HepG2 (cell line): ENCODE measurements around the gene WDR81. TPM values are rescaled to one million over a fixed set of nuclear protein-coding genes. Genes with fewer than 3 reads are reported as not detected.
A peak's percentile ranks its signal among the peaks of the same experiment; 100 is the strongest.

Experiments used
- ATAD3A ChIP-seq: sonication (generic); formaldehyde crosslinking; IDR thresholded peaks from 2 replicates; pipeline ENCODE4 v1.4.0; 2020; ENCODE audit warnings: missing genetic modification reagents
- CBX2 ChIP-seq, 2 experiments: fragments of 200-600 bp in 1 of 2; sonication (generic); formaldehyde crosslinking in 1 of 2; IDR thresholded peaks; 2 replicates each; pipeline versions ENCODE4 v1.7.0 to v1.8.1; 2018 to 2022; ENCODE audit warnings: low read depth in 2 of 2, low read length in 1 of 2, mild to moderate bottlenecking in 1 of 2, missing genetic modification reagents in 1 of 2
- CENPT ChIP-seq: sonication (generic); formaldehyde crosslinking; IDR thresholded peaks from 2 replicates; pipeline ENCODE4 v1.8.0; 2022; ENCODE audit warnings: low read depth, mild to moderate bottlenecking, moderate library complexity, missing genetic modification reagents
- DR1 ChIP-seq: sonication (generic); formaldehyde crosslinking; IDR thresholded peaks from 2 replicates; pipeline ENCODE4 v1.8.0; 2021; ENCODE audit warnings: mild to moderate bottlenecking, missing genetic modification reagents, inconsistent platforms
- FIP1L1 ChIP-seq: fragments of 200-400 bp; formaldehyde crosslinking; IDR thresholded peaks from 2 replicates; pipeline ENCODE4 v1.6.1; 2018; ENCODE audit warnings: low read depth, mild to moderate bottlenecking, low read length, moderate library complexity, borderline replicate concordance; ENCODE audit not compliant: insufficient read depth
- FOXO4 ChIP-seq: sonication (generic); formaldehyde crosslinking; conservative IDR thresholded peaks from 2 replicates; pipeline ENCODE4 v1.8.1; 2023; ENCODE audit warnings: missing genetic modification reagents
- GLI4 ChIP-seq: sonication (generic); formaldehyde crosslinking; IDR thresholded peaks from 2 replicates; pipeline ENCODE4 v1.5.1; 2020; ENCODE audit warnings: missing genetic modification reagents, mild to moderate bottlenecking, moderate library complexity, borderline replicate concordance
- GLMP ChIP-seq: sonication (generic); formaldehyde crosslinking; IDR thresholded peaks from 2 replicates; pipeline ENCODE4 v1.9.0; 2021; ENCODE audit warnings: missing genetic modification reagents, mild to moderate bottlenecking, borderline replicate concordance
- HNF4A ChIP-seq: sonication (generic); formaldehyde crosslinking; IDR thresholded peaks from 2 replicates; pipeline ENCODE4 v1.4.0; 2020; ENCODE audit warnings: missing genetic modification reagents
- ISL2 ChIP-seq: sonication (generic); formaldehyde crosslinking; IDR thresholded peaks from 2 replicates; pipeline ENCODE4 v1.5.0; 2020; ENCODE audit warnings: missing genetic modification reagents
- JARID2 ChIP-seq: sonication (generic); formaldehyde crosslinking; IDR thresholded peaks from 2 replicates; pipeline ENCODE4 v1.8.1; 2023; ENCODE audit warnings: missing genetic modification reagents, inconsistent platforms; ENCODE audit not compliant: insufficient replicate concordance
- KDM5A ChIP-seq: fragments of 200-600 bp; sonication (generic); IDR thresholded peaks from 2 replicates; pipeline ENCODE4 v1.7.0; 2018; ENCODE audit warnings: antibody characterized with exemption, mild to moderate bottlenecking, low read length, borderline replicate concordance
- KMT2B ChIP-seq: IDR thresholded peaks from 2 replicates; pipeline ENCODE4 v1.6.1; 2016; ENCODE audit warnings: missing genetic modification reagents, missing compliant biosample characterization
- MXD3 ChIP-seq: IDR thresholded peaks from 2 replicates; pipeline ENCODE4 v1.6.1; 2016; ENCODE audit warnings: mild to moderate bottlenecking, missing biosample characterization, missing genetic modification reagents
- MYC ChIP-seq: sonication (generic); formaldehyde crosslinking; IDR thresholded peaks from 2 replicates; pipeline ENCODE4 v1.9.0; 2021; ENCODE audit warnings: missing genetic modification reagents, borderline replicate concordance
- NCOA5 ChIP-seq: sonication (generic); formaldehyde crosslinking; IDR thresholded peaks from 2 replicates; pipeline ENCODE4 v1.4.0; 2020; ENCODE audit warnings: missing genetic modification reagents
- RBM39 ChIP-seq: fragments of 200-400 bp; formaldehyde crosslinking; IDR thresholded peaks from one replicate; pipeline ENCODE4 v1.6.1; 2018; ENCODE audit warnings: antibody characterized with exemption, mild to moderate bottlenecking, low read depth, low read length; ENCODE audit not compliant: poor library complexity, severe bottlenecking
- SAP130 ChIP-seq: IDR thresholded peaks from 2 replicates; pipeline ENCODE4 v1.6.1; 2016; ENCODE audit warnings: low read depth
- ZBTB39 ChIP-seq: sonication (generic); formaldehyde crosslinking; IDR thresholded peaks from 2 replicates; pipeline ENCODE4 v1.5.0; 2020; ENCODE audit warnings: missing genetic modification reagents
- ZKSCAN5 ChIP-seq: sonication (generic); formaldehyde crosslinking; IDR thresholded peaks from 2 replicates; pipeline ENCODE4 v1.5.1; 2020; ENCODE audit warnings: mild to moderate bottlenecking, missing genetic modification reagents
- ZNF33A ChIP-seq: sonication (generic); formaldehyde crosslinking; IDR thresholded peaks from 2 replicates; pipeline ENCODE4 v1.5.1; 2020; ENCODE audit warnings: missing genetic modification reagents, mild to moderate bottlenecking, moderate library complexity, borderline replicate concordance
- ZNF691 ChIP-seq: sonication (generic); formaldehyde crosslinking; IDR thresholded peaks from 2 replicates; pipeline ENCODE4 v1.4.0; 2020; ENCODE audit warnings: missing genetic modification reagents, low read depth, mild to moderate bottlenecking, borderline replicate concordance
- ZNF720 ChIP-seq: sonication (generic); formaldehyde crosslinking; IDR thresholded peaks from 2 replicates; pipeline ENCODE4 v1.4.0; 2020; ENCODE audit warnings: missing genetic modification reagents
- ZNF780A ChIP-seq: sonication (generic); formaldehyde crosslinking; IDR thresholded peaks from 2 replicates; pipeline ENCODE4 v1.8.0; 2022; ENCODE audit warnings: mild to moderate bottlenecking, missing genetic modification reagents, moderate library complexity
- ZSCAN21 ChIP-seq: sonication (generic); formaldehyde crosslinking; IDR thresholded peaks from 2 replicates; pipeline ENCODE4 v1.8.0; 2022; ENCODE audit warnings: mild to moderate bottlenecking, missing genetic modification reagents, moderate library complexity, borderline replicate concordance
- polyA plus RNA-seq, 8 experiments: library from polyadenylated mRNA; depleted of rRNA in 3 of 8; stranded (reverse) in 7 of 8; unstranded in 1 of 8; fragments of >200 nt; fragmentation: Illumina TruSeq in 4 of 8; extraction: Trizol in 4 of 8; gene quantifications; 2 replicates each; pipeline versions ENCODE4 v1.2.1 to v1.2.3, GENCODE V29; 2011 to 2016; ENCODE audit warnings: low read depth in 4 of 8, missing spikeins in 1 of 8, mixed read lengths in 1 of 8; ENCODE audit not compliant: insufficient read depth in 1 of 8
- total RNA-seq, 5 experiments: library from RNA; depleted of rRNA; stranded (reverse); fragments of >200 nt; fragmentation: Illumina TruSeq; extraction: Trizol; gene quantifications; 2 replicates each; pipeline ENCODE4 v1.2.3, GENCODE V29; 2016; ENCODE audit warnings: low read depth in 1 of 5

The WDR81 gene
- total and polyA plus RNA-seq, 2 of the 13 experiments (the other 11 are each of a cell fraction or from before 2014, with no cell fraction given) = 9.1 to 16.7 TPM

GRCh38 chr17:1714427-1714979 lies 10.0 kb upstream of the WDR81 start (continued):
- TF ChIP-seq CENPT (CRISPR knock-in tag) (no peak), FIP1L1 (no peak), FOXO4 (CRISPR knock-in tag) (no peak), GLMP (CRISPR knock-in tag) (no peak), ISL2 (CRISPR knock-in tag) (no peak), MXD3 (CRISPR knock-in tag) (no peak), ZNF691 (CRISPR knock-in tag) (peak; percentile 68; the same call in 1 of the 2 replicates), DR1 (CRISPR knock-in tag) (no peak), GLI4 (no peak), ZBTB39 (CRISPR knock-in tag) (no peak), ZSCAN21 (no peak; the same call in 1 of the 2 replicates), RBM39 (no peak), KMT2B (CRISPR knock-in tag) (no peak; the same call in 1 of the 2 replicates), HNF4A (CRISPR knock-in tag) (peak; percentile 94), KDM5A (no peak), ZNF33A (CRISPR knock-in tag) (no peak), NCOA5 (CRISPR knock-in tag) (no peak), SAP130 (CRISPR knock-in tag) (peak; percentile 97), ZNF720 (CRISPR knock-in tag) (no peak), ATAD3A (CRISPR knock-in tag) (no peak), ZNF780A (CRISPR knock-in tag) (no peak), JARID2 (no peak), MYC (CRISPR knock-in tag) (peak; percentile 76), ZKSCAN5 (no peak), CBX2 (IDR thresholded peaks at IDR 0.05; ENCODE audit: low read depth, low read length) (no peak), CBX2 (CRISPR knock-in tag; IDR thresholded peaks at IDR 0.05; ENCODE audit: low read depth) (no peak)
